GM23338 (cell line): ENCODE data around the gene ZHX3. TPM values are rescaled to one million over a fixed set of nuclear protein-coding genes. Genes with fewer than 3 reads are reported as not detected.

Experiments used
- ATAC-seq: fragments of 200-7000 bp; cut with Tn5 transposase; 3 replicates; pipeline ENCODE4 v1.9.1; 2020
- DNase-seq: peaks from one replicate; pipeline ENCODE4 v3.0.0-alpha.2; 2015; ENCODE audit warnings: low spot score
- H2AFZ ChIP-seq: fragments of 200-600 bp; sonication (generic); 2 replicates; pipeline ENCODE4 v1.8.0; 2016; ENCODE audit warnings: antibody characterized with exemption, mild to moderate bottlenecking, moderate library complexity
- H3F3A ChIP-seq: fragments of 200-600 bp; sonication (generic); replicated peaks from 2 replicates; pipeline ENCODE4 v1.8.0; 2017; ENCODE audit warnings: antibody characterized with exemption, mixed run types, low read depth
- H3K27ac ChIP-seq: fragments of 200-600 bp; sonication (generic); 2 replicates; pipeline ENCODE4 v1.6.1; 2016; ENCODE audit warnings: low read depth
- H3K27me3 ChIP-seq: fragments of 200-600 bp; sonication (generic); 2 replicates; pipeline ENCODE4 v1.8.0; 2016; ENCODE audit warnings: mild to moderate bottlenecking, mixed run types, moderate library complexity; ENCODE audit not compliant: insufficient read depth
- H3K36me3 ChIP-seq: fragments of 200-600 bp; sonication (generic); 2 replicates; pipeline ENCODE4 v1.8.0; 2016; ENCODE audit warnings: mild to moderate bottlenecking; ENCODE audit not compliant: insufficient read depth
- H3K4me1 ChIP-seq: fragments of 200-600 bp; sonication (generic); 2 replicates; pipeline ENCODE4 v1.8.0; 2016; ENCODE audit warnings: mild to moderate bottlenecking, moderate library complexity; ENCODE audit not compliant: insufficient read depth
- H3K4me2 ChIP-seq: fragments of 200-600 bp; sonication (generic); 2 replicates; pipeline ENCODE4 v1.7.1; 2017; ENCODE audit warnings: mixed run types
- H3K4me3 ChIP-seq: fragments of 200-600 bp; sonication (generic); 2 replicates; pipeline ENCODE4 v1.6.1; 2016; ENCODE audit warnings: mixed run types
- H3K79me2 ChIP-seq: fragments of 200-600 bp; sonication (generic); replicated peaks from 2 replicates; pipeline ENCODE4 v1.8.0; 2017; ENCODE audit warnings: mild to moderate bottlenecking; ENCODE audit not compliant: insufficient read depth
- H3K9me2 ChIP-seq: fragments of 200-600 bp; sonication (generic); 2 replicates; pipeline ENCODE4 v1.8.0; 2017; ENCODE audit not compliant: insufficient read depth
- H4K20me1 ChIP-seq: fragments of 200-600 bp; sonication (generic); replicated peaks from 2 replicates; pipeline ENCODE4 v1.8.0; 2017; ENCODE audit warnings: mild to moderate bottlenecking; ENCODE audit not compliant: insufficient read depth
- H3K27ac Mint-ChIP-seq: 2 replicates; pipeline ENCODE4 v1.8.0; 2020; ENCODE audit warnings: inconsistent platforms, mild to moderate bottlenecking, moderate library complexity, mixed read lengths
- H3K27me3 Mint-ChIP-seq: 3 replicates; pipeline ENCODE4 v1.8.0; 2022; ENCODE audit warnings: low read depth, mild to moderate bottlenecking, moderate library complexity, mixed read lengths, inconsistent platforms; ENCODE audit not compliant: insufficient read depth, poor library complexity
- H3K36me3 Mint-ChIP-seq: 3 replicates; pipeline ENCODE4 v1.8.0; 2021; ENCODE audit warnings: low read depth, mild to moderate bottlenecking, inconsistent platforms, moderate library complexity, mixed read lengths
- H3K4me1 Mint-ChIP-seq: 3 replicates; pipeline ENCODE4 v1.8.0; 2020; ENCODE audit warnings: mild to moderate bottlenecking, inconsistent platforms, mixed read lengths
- H3K4me3 Mint-ChIP-seq: 3 replicates; pipeline ENCODE4 v1.8.0; 2021; ENCODE audit warnings: moderate library complexity, mild to moderate bottlenecking, inconsistent platforms, mixed read lengths
- H3K9me3 Mint-ChIP-seq: 3 replicates; pipeline ENCODE4 v1.8.0; 2020; ENCODE audit warnings: moderate library complexity, mild to moderate bottlenecking, inconsistent platforms, mixed read lengths
- CREB1 ChIP-seq: fragments of 250-450 bp; sonication (Bioruptor Pico); IDR thresholded peaks from 2 replicates; pipeline ENCODE4 v1.5.0; 2020; ENCODE audit warnings: low read depth, mild to moderate bottlenecking, moderate library complexity
- CTCF ChIP-seq, 2 experiments: fragments of 200-600 bp in 1 of 2; sonication (generic) in 1 of 2; conservative IDR thresholded peaks; 2 replicates each; pipeline versions ENCODE4 v1.5.1 to v1.6.1; 2016 to 2017; ENCODE audit warnings: antibody characterized with exemption in 2 of 2, low read depth in 2 of 2, mild to moderate bottlenecking in 2 of 2, moderate library complexity in 1 of 2
- ETS1 ChIP-seq: IDR thresholded peaks from 2 replicates; pipeline ENCODE4 v1.6.1; 2016; ENCODE audit warnings: antibody characterized with exemption
- EZH2 ChIP-seq: fragments of 200-600 bp; sonication (generic); IDR thresholded peaks from one replicate; pipeline ENCODE4 v1.8.0; 2017; ENCODE audit warnings: antibody characterized with exemption, mild to moderate bottlenecking, low read depth; ENCODE audit not compliant: unreplicated experiment
- EZH2phosphoT487 ChIP-seq: fragments of 200-600 bp; sonication (generic); IDR thresholded peaks from one replicate; pipeline ENCODE4 v1.8.1; 2018; ENCODE audit warnings: antibody characterized with exemption; ENCODE audit not compliant: unreplicated experiment
- JUNB ChIP-seq: IDR thresholded peaks from one replicate; pipeline ENCODE4 v1.6.1; 2016; ENCODE audit warnings: antibody characterized with exemption; ENCODE audit not compliant: unreplicated experiment
- NANOG ChIP-seq: IDR thresholded peaks from 2 replicates; pipeline ENCODE4 v1.6.1; 2016; ENCODE audit warnings: antibody characterized with exemption, borderline replicate concordance
- POLR2AphosphoS5 ChIP-seq: IDR thresholded peaks from 2 replicates; pipeline ENCODE4 v1.6.1; 2016; ENCODE audit warnings: antibody characterized with exemption, low read depth
- STAT1 ChIP-seq: IDR thresholded peaks from one replicate; pipeline ENCODE4 v1.6.1; 2016; ENCODE audit warnings: antibody characterized with exemption; ENCODE audit not compliant: unreplicated experiment
- ZNF114 ChIP-seq: fragments of 250-450 bp; sonication (Bioruptor Pico); IDR thresholded peaks from 2 replicates; pipeline ENCODE4 v1.5.0; 2020; ENCODE audit warnings: mild to moderate bottlenecking, moderate library complexity
- ZNF331 ChIP-seq: fragments of 250-450 bp; sonication (Bioruptor Pico); IDR thresholded peaks from 2 replicates; pipeline ENCODE4 v1.5.0; 2020; ENCODE audit warnings: low read depth, mild to moderate bottlenecking, moderate library complexity
- polyA plus RNA-seq: library from polyadenylated mRNA; unstranded; fragments of >200 nt; fragmentation: Nextera tagmentation; extraction: Ambion mirVana; gene quantifications from 2 replicates; pipeline ENCODE4 v1.2.1, GENCODE V29; 2016
- total RNA-seq: library from RNA; depleted of rRNA; stranded (reverse); fragments of >200 nt; shearing (Covaris generic); gene quantifications from 2 replicates; pipeline ENCODE4 v1.2.3, GENCODE V29; 2014
- TF ChIP-seq, protein P1 (sequence below): IDR thresholded peaks from one replicate; pipeline ENCODE4 v1.6.1; 2018; ENCODE audit warnings: antibody characterized with exemption; ENCODE audit not compliant: unreplicated experiment
- TF ChIP-seq, protein P2 (sequence below): fragments of 250-450 bp; sonication (Bioruptor Pico); IDR thresholded peaks from 2 replicates; pipeline ENCODE4 v1.5.0; 2020; ENCODE audit warnings: mild to moderate bottlenecking, moderate library complexity

Gene ZHX3
- total and polyA plus RNA-seq, 2 experiments from 2014 or later = 1.7 to 2.8 TPM

GRCh38 chr20:41170386-41171105, 147.0 kb downstream of the ZHX3 start:
- H3K27me3 ChIP-seq = no peaks in the 10 kb centered on the region
- no peak for DNase-seq
- H4K20me1 ChIP-seq = peaks cover 4% of the 10 kb centered on the region
- H3K4me1 Mint-ChIP-seq = no peaks in the 10 kb centered on the region; the same call in 2 of the 3 replicates
- H3K4me3 Mint-ChIP-seq = no peak overlapping the region
- no peak for ATAC-seq
- no peak overlapping the region for H3K27ac ChIP-seq
- H3K79me2 ChIP-seq = no peaks in the 10 kb centered on the region
- H3K9me3 Mint-ChIP-seq = no peaks in the 10 kb centered on the region; the same call in 2 of the 3 replicates
- no peak overlapping the region for H3K4me3 ChIP-seq
- TF ChIP-seq JUNB (no peak), CREB1 (CRISPR knock-in tag) (no peak), NANOG (no peak), ETS1 (no peak), CTCF (conservative IDR thresholded peaks at IDR 0.05; ENCODE audit: low read depth in 2 of 2) (no peak), EZH2phosphoT487 (no peak), ZNF114 (no peak), POLR2AphosphoS5 (no peak), EZH2 (no peak), ZNF331 (CRISPR knock-in tag) (no peak), STAT1 (no peak)
- TF ChIP-seq, protein P1, sequence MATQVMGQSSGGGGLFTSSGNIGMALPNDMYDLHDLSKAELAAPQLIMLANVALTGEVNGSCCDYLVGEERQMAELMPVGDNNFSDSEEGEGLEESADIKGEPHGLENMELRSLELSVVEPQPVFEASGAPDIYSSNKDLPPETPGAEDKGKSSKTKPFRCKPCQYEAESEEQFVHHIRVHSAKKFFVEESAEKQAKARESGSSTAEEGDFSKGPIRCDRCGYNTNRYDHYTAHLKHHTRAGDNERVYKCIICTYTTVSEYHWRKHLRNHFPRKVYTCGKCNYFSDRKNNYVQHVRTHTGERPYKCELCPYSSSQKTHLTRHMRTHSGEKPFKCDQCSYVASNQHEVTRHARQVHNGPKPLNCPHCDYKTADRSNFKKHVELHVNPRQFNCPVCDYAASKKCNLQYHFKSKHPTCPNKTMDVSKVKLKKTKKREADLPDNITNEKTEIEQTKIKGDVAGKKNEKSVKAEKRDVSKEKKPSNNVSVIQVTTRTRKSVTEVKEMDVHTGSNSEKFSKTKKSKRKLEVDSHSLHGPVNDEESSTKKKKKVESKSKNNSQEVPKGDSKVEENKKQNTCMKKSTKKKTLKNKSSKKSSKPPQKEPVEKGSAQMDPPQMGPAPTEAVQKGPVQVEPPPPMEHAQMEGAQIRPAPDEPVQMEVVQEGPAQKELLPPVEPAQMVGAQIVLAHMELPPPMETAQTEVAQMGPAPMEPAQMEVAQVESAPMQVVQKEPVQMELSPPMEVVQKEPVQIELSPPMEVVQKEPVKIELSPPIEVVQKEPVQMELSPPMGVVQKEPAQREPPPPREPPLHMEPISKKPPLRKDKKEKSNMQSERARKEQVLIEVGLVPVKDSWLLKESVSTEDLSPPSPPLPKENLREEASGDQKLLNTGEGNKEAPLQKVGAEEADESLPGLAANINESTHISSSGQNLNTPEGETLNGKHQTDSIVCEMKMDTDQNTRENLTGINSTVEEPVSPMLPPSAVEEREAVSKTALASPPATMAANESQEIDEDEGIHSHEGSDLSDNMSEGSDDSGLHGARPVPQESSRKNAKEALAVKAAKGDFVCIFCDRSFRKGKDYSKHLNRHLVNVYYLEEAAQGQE = no peak
- TF ChIP-seq, protein P2, sequence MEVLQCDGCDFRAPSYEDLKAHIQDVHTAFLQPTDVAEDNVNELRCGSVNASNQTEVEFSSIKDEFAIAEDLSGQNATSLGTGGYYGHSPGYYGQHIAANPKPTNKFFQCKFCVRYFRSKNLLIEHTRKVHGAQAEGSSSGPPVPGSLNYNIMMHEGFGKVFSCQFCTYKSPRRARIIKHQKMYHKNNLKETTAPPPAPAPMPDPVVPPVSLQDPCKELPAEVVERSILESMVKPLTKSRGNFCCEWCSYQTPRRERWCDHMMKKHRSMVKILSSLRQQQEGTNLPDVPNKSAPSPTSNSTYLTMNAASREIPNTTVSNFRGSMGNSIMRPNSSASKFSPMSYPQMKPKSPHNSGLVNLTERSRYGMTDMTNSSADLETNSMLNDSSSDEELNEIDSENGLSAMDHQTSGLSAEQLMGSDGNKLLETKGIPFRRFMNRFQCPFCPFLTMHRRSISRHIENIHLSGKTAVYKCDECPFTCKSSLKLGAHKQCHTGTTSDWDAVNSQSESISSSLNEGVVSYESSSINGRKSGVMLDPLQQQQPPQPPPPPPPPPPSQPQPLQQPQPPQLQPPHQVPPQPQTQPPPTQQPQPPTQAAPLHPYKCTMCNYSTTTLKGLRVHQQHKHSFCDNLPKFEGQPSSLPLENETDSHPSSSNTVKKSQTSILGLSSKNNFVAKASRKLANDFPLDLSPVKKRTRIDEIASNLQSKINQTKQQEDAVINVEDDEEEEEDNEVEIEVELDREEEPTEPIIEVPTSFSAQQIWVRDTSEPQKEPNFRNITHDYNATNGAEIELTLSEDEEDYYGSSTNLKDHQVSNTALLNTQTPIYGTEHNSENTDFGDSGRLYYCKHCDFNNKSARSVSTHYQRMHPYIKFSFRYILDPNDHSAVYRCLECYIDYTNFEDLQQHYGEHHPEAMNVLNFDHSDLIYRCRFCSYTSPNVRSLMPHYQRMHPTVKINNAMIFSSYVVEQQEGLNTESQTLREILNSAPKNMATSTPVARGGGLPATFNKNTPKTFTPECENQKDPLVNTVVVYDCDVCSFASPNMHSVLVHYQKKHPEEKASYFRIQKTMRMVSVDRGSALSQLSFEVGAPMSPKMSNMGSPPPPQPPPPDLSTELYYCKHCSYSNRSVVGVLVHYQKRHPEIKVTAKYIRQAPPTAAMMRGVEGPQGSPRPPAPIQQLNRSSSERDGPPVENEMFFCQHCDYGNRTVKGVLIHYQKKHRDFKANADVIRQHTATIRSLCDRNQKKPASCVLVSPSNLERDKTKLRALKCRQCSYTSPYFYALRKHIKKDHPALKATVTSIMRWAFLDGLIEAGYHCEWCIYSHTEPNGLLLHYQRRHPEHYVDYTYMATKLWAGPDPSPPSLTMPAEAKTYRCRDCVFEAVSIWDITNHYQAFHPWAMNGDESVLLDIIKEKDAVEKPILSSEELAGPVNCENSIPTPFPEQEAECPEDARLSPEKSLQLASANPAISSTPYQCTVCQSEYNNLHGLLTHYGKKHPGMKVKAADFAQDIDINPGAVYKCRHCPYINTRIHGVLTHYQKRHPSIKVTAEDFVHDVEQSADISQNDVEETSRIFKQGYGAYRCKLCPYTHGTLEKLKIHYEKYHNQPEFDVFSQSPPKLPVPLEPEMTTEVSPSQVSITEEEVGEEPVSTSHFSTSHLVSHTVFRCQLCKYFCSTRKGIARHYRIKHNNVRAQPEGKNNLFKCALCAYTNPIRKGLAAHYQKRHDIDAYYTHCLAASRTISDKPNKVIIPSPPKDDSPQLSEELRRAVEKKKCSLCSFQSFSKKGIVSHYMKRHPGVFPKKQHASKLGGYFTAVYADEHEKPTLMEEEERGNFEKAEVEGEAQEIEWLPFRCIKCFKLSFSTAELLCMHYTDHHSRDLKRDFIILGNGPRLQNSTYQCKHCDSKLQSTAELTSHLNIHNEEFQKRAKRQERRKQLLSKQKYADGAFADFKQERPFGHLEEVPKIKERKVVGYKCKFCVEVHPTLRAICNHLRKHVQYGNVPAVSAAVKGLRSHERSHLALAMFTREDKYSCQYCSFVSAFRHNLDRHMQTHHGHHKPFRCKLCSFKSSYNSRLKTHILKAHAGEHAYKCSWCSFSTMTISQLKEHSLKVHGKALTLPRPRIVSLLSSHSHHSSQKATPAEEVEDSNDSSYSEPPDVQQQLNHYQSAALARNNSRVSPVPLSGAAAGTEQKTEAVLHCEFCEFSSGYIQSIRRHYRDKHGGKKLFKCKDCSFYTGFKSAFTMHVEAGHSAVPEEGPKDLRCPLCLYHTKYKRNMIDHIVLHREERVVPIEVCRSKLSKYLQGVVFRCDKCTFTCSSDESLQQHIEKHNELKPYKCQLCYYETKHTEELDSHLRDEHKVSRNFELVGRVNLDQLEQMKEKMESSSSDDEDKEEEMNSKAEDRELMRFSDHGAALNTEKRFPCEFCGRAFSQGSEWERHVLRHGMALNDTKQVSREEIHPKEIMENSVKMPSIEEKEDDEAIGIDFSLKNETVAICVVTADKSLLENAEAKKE (CRISPR knock-in tag) = no peak
- peaks cover 15% of the 10 kb centered on the region for H3K27me3 Mint-ChIP-seq
- no peaks in the 10 kb centered on the region for H3K9me2 ChIP-seq
- H3F3A ChIP-seq = peaks cover 6% of the 10 kb centered on the region; the same call in 1 of the 2 replicates
- H3K4me2 ChIP-seq = no peak overlapping the region
- peaks cover 93% of the 10 kb centered on the region for H3K36me3 Mint-ChIP-seq
- H2AFZ ChIP-seq = no peak overlapping the region
- no peaks in the 10 kb centered on the region for H3K4me1 ChIP-seq
- peaks cover 30% of the 10 kb centered on the region for H3K36me3 ChIP-seq
- no peak overlapping the region for H3K27ac Mint-ChIP-seq
